ENCODE results near the gene CAT.

The CAT gene

DNA sequence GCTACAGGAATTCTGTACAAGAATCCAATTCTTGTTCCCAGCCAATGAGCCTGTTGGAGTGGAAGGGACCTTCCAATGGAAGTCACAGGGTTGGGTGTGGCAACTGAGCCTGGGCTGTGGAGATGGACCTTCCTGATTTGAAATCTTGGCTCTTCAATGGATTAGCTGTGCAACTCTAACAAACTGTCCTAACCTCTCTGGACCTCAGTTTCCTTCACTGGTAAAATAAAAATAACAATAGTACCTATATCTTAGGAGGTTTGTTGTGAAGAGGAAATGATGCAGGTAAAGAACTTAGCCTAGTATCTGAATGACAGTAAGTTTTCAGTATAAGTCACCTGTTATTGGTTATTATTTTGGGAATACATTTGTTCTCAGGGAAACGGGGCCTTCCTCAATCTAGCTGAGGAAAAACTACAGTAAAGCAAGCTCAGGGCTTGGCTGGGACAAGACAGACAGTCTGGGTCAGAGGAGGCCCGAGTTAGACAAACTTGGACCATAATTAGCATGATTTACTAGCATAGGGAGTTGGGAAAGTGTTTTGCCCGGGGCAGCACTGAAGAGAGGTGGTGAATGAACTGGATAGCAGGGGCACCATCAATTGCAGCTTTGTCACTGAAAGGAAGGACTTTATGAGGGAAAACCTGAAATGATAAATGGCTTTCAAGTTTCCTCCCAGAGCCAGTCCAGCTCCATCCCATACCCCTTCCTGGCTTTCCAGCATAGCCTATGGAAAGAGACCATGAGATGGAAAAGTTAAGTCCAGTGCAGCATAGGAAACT is 61.2 kb downstream of the CAT start:
- DNase-seq (ENCODE audit: low read depth) = no peak

DNA sequence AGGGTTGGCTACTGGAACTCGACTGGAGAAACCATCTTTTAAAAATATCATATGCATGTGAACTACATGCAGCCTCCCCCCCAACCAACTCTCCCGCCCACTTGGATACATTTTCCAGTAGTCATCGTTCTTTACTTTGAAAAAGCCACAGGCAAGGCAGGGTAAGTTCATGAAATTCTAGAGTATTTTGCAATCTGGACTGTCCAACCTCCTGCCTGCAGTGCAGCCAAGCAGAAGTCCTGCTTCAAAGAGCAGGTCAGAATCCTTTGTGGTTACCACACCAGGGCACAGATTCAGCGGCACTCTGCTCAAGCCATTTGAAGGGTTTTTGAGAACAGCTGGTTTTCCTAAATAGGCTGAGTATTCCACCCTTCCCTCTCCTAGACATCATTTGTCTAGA is 62.8 kb downstream of the CAT start:
- no peak for DNase-seq (ENCODE audit: low read depth)

DNA sequence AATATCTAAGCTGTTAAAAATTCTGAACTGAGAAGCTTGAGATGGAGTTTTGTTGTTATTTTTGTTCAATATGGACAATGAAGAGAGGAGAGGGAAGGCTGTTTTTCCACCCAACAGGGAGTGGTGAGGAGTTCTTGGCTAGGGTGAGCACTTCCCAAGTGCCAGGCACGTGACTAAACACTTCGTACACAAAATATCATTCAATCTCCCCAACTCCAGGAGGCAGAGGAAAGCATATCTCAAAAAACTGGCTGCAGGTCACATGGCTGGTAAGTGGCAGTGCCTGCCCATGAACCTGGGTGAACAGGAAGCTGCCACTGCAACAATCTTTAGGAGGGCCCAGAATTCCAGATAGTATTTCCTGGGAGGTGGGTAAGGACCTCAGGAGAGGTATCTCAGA is 63.2 kb downstream of the CAT start:
- DNase-seq (ENCODE audit: low read depth) = no peak

DNA sequence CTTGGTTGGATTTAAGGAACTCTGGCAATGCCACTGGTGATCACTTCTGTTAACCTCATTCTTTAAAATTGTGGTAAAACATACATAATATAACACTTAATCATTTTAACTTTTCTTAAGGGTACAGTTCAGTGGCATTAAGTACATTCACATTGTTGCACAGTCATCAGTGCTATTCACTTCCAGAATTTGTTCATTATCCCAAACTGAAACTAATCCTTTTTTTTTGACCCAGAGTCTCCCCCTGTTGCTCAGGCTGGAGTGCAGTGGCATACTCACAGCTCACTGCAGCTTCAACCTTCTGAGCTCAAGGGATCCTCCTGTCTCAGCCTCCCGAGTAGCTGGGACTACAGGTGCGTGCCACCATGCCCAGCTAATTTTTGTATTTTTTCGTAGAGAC is 64.2 kb downstream of the CAT start:
- no peak for DNase-seq (ENCODE audit: low read depth)

DNA sequence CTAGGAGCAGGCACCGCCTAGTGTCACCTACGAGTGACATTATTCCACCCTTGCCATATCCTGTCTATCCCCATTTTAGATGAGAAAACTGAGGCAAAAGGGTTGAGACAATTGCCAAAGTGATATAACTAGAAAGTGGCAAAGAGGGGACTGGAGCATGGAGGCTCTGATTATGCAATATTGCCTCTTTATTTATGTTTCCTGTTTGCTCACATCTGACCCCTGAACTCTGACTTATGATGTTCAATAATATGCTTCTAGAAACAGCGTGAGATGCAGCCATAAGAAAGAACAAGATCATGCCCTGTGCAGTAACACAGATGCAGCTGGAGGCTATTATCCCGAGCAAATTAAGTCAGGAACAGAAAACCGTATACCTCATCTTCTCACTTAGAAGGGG is 67.1 kb downstream of the CAT start:
- DNase-seq (ENCODE audit: low read depth) = no peak

DNA sequence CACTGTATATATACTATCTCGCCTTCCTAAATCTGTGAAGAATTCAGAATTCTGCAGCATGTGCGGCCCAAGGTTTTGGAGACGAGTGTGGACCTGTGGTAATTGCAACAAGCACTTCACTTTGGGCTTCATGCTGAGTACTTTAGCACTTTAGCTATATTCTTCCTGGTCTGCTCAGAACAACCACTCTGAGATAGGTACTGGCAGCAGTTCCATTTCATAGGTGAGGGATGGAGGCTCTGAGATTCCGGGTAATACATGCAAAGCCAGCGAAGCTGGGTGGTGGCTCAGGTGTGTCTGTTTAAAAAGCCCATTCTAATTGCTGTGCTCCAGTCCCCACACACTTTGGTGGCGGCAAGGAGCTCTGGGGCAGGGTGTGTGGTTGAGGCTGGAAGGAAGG is 68.4 kb downstream of the CAT start:
- DNase-seq (ENCODE audit: low read depth) = no peak

DNA sequence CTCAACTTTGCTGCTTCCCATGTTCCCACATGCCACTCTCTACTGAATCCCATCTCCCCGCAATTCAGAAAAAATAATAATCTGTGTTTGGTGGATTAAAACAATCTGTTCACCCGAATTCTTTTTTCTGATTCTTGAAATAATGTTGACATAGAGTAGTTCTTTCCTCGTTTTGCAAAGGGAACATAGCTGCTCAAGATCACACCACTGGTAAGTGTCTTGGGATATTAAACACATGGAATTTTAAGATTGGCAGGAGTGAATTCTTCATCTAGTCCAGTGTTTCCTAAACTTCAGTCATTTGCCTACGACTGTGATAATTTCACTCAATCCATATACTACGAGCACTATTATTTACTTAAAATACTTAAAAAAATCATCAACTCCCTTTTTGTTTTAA is 68.9 kb downstream of the CAT start:
- DNase-seq (ENCODE audit: low read depth) = no peak

DNA sequence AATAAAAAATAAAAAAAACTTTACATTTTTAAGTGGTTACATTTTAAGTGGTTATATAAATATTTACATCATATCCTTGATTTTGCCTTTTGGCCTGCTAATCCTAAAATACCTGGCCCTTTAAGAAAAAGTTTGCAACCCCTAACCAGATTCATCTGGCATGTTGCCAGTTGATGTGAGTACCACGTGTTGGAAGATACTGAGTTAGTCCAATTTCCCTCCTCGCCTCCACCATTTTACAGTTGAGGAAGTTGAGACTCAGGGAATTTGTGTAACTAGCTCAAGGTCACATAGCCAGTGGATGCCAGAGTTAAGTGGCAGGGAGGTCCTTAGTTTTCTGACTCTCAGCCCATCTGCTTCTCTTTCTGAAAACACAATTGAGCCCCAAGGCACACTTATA is 69.8 kb downstream of the CAT start:
- no peak for DNase-seq (ENCODE audit: low read depth)

DNA sequence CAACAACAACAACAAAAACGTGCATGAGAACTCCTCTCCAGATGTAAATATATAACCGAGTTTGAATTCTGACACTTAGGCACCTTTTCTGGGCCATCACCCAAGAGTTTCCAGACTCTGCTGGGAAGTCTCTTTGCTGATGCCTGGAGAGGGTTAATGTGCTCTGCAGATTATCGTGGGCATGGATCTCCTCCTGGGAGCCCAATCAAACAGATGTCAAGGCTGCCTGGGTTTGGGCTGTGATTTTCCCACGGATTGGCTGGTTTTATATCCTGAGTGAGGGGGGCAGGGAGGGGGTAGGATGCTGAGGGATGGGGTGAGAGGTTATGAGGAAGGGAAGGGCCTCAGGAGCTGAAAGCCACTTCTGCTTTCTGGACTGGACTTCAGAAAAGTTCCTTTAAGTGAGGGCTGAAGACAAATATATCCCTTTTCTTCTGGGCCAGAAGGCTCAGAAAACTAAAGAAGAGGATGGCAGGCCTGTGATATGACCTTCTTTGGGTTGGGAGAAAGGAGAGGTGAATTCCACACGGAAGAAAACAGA is 70.7 kb downstream of the CAT start:
- DNase-seq (ENCODE audit: low read depth) = no peak

DNA sequence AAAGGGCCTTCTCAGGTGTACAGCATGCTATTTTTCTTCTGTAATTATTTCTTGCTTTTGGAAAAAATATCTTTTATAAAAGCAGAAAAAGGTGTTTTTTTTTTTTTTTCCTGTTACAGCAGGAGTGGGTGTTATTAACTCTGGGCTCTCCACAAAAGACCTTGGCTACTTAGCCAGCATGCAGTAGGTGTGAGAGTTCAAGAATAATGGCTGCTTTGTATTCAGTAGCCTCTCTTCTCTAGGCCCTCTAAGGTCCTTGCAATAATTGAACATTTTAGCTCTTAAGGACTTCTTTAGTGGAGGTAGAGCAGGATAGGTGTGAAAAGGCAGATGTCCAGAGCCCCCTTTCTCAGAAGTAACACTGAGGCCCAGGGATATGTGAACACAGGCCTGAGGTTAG is 71.5 kb downstream of the CAT start:
- no peak for DNase-seq (ENCODE audit: low read depth)

DNA sequence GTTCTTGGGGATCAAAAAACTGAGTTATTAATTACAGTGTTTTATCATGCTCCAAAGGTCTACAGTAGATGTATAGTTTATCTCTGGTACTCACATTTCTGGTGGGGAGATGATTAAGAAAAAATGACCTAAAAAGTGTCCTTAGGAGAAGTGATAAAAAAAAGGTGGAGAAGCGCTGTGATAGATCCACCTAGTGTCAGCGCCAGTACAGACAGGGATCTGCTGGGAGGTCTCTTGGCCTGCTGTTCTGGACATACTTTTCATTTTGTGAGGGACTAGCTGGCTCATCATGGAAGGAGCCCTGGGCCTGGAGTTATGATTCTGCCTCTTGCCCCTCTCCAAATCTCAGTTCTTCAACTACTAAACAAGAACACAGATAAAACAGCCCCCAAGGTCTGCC is 71.9 kb downstream of the CAT start:
- DNase-seq (ENCODE audit: low read depth) = no peak

DNA sequence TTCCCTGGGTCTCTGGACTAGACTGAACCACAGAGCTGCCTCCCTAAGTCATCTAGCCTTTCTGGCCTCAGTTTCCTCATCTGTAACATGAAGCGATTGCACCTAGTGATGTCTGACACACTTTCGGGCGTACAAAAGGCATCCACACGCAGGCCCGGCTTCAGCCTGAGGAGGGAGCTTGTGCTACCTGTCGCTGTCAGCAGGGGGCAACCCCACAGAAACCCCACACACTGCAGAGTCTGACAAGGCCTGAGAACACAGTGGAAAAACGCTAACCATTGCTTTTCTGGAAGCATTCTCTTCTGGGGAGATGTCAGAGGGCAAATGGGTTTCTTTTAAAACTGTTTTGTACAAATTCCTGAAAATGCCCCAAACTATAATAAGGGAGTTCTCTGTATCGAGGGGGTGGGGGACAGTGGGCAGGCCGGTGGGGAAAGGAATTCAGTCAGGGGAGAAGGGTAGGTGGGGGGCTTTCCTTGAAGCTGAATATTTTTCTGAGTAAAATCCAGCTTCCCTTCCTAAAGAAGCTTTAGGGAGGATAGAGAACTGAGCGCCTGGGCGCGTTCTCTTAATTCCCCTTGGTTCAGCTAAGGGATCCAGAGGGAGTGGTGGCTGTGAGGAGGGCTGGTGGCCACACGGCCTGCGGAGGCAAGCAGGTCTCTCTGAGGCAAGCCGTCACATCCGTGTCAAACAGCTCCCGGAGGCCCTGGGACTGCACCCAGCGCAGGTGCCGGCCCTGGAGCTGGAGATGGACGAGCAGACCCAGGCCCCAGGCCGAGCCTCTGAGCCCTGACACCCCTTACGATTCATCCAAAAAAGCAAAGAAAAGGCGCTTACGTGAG is 74.3 kb downstream of the CAT start:
- no peak for DNase-seq (ENCODE audit: low read depth)

DNA sequence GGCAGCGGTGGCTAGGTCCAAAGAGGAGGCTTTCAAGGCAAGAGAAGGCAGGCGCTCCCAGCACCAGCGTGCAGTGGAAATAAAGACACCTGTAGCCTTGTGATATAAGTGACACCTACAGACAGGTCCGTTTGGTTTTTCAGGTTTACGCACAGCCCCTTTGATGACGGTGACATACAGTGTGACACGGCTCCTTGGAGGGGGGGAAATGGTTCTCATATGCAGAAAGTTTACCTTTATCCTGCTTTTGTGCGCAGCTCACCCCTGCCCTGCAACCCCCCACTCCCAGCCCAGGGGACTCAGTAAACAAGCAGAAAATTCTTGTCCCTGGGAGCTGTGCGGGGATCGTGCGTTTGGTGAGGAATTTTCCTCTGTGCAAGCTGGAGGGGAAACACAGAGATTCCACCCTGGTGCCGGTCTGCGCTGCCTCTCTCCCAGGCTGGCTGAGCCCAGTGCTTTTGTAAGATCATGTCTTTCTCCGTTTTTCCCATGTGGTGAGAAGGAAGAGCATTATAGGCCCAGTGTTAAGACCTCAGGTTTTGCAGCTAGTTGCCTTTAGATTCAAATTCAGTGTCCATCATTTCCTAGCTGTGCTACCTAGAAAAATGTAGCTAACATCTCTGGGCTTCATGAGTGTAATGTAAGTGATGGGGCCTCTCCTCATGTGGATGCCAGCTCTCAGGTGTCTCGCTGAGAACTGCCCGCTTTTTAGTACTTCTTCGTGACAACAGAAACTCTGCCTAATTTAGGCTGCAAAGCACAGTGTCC is 75.1 kb downstream of the CAT start, which contains the start of gene ELF5:
ELF5 (minus strand) TSS at position 113 of the 768 bp plus-strand sequence. CDS start 8,045 bp downstream, outside the sequence.
- no peak for DNase-seq (ENCODE audit: low read depth)

DNA sequence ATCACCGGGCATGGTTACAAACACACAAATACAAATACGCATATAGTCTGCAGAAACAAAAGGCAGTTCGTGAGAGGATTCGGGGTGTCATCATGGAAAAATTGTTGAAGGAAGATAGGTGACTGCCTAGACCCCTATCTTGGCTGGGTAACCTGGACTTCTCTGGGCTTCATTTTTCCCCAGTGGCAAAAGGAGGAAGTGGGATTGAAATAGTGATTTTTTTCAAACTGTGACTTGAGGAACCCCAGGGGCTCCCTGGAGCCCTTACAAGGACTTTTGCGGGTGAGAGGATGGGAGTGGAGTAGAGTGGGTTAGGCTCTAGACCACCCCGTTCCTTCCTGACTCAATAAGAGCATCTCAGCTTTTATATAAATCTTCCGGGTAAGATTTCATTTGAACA is 75.9 kb downstream of the CAT start:
- DNase-seq (ENCODE audit: low read depth) = no peak

DNA sequence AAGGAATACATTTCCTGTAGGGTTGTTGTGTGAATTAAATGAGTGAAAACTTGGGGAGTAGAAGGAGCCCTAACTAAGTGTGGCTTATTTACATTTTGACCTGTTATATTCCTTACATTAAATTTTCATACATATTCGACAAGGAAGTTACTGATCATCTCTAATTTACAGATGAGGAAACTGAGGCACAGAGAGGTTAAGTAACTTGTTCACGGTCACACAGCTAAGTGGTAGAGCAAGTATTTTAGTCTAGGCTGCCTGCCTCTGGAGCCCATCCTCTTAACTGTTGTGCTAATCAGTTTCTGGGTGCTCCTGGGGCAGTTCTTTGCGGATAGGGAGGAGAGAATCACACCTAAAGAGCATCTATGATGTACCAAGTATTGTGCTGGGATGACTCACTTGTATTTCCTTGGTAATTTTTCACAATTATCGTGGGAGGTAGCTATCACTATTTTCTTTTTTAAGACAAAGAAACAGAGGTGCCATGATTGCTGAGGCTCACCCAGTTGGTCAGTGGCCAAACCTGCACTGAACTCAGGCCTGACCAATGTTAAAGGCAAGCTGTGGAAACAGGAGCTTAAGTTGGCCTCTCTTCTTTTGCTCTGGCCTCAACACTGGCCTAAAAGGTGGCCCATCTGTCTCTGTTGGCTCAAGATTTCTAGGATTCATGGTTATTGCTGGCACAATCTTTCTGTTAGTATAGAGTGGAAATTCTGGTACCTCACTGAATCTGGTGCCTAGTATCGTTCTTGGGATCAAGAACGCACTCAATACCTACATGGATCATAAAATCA is 77.7 kb downstream of the CAT start:
- no peak for DNase-seq (ENCODE audit: low read depth)

DNA sequence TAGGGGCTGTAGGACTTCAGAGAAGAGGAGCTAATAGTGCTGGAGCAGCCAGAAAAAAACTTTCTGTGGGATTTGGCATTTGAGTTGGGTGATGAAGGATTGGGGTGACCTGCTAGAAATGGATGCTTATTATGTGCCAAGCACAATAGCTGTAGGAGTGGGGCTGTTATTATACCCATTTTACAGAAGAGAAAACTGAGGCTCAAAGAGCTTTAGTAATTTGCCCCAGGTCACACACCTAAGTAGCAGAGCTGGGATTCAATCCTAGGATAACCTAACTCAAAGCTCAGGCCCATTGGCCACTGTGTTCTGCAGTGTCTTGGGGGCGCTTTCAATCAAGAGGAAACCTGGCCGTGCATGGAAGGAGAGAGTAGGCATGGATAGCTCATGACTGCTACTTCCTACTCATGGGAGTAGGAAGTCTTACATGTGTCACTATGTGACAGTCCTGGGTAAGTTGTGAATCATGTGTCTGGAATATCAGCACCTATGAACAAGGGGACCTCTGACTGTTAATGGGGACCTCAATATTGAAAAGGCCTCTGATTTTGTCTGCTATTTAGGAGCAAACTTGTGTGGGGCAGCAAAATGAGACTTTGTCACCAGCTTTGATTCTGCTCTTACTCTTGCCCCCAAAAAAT is 81.0 kb downstream of the CAT start:
- no peak for DNase-seq (ENCODE audit: low read depth)

DNA sequence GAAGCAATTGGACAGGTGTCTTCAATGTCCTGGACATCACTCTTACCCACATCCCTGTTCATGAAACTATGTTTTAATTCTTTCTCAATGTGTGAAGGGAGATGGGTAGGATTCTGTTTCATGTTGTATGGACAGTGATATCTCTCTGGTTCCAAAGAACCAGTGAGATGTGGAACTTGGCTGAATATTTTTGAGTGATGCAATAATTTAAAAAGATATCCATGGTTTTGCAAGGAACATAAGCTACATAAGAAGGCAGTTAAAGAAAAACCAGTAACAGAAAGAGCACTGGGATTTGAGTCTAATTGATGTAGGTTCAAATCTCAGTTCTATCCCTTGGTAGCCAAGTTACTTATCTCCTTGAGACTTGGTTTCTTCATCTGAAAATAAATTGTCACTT is 82.5 kb downstream of the CAT start:
- DNase-seq (ENCODE audit: low read depth) = no peak

All from activated T-helper 1 cell treated with Interleukin-2 at 50 U/mL for 16 hours (primary cell).